AG04449 (cell line): ENCODE data around the gene CHP2.

Experiments
- CTCF ChIA-PET: fragments of 350-600 bp; formaldehyde crosslinking; extraction: SDS; loops from one replicate; lab custom pipeline; 2021; ENCODE audit warnings: antibody characterized with exemption; lab: Yijun Ruan, JAX
- POLR2A ChIA-PET: fragments of 400-600, 350-600 bp; formaldehyde crosslinking; extraction: SDS; loops from one replicate; lab custom pipeline; 2020; ENCODE audit warnings: antibody characterized with exemption, inconsistent platforms; lab: Yijun Ruan, JAX
- DNase-seq: peaks from one replicate; pipeline ENCODE4 v3.0.0-alpha.2; 2010; ENCODE audit warnings: low read depth, low spot score
- H3K4me3 ChIP-seq: 2 replicates; pipeline ENCODE4 v1.5.1; 2011; ENCODE audit warnings: low read depth, mild to moderate bottlenecking, control low read depth, low read length
- TF ChIP-seq, protein P1 (sequence below): IDR thresholded peaks from one replicate; pipeline ENCODE4 v1.5.1; 2011; ENCODE audit warnings: mild to moderate bottlenecking, moderate library complexity, low read length, control low read depth, inconsistent platforms; ENCODE audit not compliant: insufficient read depth; ENCODE audit errors: missing control alignments

Gene CHP2

DNA sequence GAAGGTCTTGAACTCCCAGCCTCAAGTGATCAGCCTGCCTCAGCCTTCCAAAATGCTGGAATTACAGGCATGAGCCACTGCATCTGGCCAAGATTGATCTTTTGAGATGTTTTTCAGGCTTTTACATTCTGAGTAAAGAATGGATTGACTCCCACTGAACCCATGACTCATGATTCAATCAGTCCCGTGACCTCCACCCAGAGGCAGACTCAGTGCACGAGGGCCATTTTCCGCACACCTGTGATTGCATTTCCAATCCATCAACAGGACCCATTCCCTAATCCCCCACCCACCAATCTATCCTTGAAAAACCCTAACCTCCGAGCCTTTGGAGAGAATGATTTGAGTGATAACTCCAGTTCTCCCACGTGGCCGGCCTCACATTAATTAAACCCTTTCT is 40.6 kb downstream of the CHP2 start:
- ChIA-PET POLR2A (no interaction called here), CTCF (no interaction called here)
- H3K4me3 ChIP-seq: no peak overlapping the region
- TF ChIP-seq, protein P1, sequence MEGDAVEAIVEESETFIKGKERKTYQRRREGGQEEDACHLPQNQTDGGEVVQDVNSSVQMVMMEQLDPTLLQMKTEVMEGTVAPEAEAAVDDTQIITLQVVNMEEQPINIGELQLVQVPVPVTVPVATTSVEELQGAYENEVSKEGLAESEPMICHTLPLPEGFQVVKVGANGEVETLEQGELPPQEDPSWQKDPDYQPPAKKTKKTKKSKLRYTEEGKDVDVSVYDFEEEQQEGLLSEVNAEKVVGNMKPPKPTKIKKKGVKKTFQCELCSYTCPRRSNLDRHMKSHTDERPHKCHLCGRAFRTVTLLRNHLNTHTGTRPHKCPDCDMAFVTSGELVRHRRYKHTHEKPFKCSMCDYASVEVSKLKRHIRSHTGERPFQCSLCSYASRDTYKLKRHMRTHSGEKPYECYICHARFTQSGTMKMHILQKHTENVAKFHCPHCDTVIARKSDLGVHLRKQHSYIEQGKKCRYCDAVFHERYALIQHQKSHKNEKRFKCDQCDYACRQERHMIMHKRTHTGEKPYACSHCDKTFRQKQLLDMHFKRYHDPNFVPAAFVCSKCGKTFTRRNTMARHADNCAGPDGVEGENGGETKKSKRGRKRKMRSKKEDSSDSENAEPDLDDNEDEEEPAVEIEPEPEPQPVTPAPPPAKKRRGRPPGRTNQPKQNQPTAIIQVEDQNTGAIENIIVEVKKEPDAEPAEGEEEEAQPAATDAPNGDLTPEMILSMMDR: no peak
- DNase-seq: no peak

DNA sequence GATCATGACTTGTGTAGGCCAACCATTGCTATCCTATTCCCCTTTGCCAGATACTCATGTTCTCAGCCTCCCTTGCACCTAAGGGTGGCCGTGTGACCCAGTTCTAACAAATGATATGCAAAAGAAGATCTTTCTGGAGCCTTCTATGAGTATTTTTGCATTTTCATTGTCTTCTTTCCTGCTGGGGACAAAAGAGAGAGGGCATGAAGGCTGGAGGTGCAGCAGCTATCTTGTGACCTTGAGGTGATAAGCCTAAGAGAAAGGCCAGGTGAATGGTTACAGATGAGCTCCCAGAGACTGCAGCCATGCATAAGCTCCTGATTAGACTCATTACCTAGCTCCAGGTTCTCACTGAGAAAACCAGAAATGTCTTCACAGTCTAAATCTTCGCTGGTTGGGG is 42.1 kb downstream of the CHP2 start:
- POLR2A ChIA-PET: no interaction called here

DNA sequence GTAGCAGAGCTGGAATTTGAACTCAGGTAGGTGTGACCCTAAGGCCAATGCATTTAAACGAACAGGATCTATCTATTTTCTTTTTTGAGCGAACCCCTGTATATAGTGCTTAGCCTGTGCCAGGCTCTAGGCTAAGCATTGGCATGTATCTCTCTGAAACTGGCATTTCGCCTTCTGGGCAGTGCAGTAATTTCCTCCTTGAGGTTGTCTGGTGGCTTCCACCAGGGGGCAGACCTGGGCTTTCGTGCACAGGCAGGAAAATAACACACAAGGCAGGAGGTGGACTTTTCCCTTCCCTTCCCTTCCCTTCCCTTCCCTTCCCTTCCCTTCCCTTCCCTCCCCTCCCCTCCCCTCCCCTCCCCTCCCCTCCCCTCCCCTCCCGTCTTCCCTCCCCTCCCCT is 46.6 kb downstream of the CHP2 start:
- POLR2A ChIA-PET: no interaction called here
- no peak for DNase-seq
- CTCF ChIA-PET: interaction anchor here (0.6 to 5.1 kb wide), 13 partner anchors 8 to 709 kb away, joined by 3 to 39 read pairs (median 4); no protein-coding TSS in a partner anchor

More for the DNA sequence above, 42.1 kb downstream of the CHP2 start:
- CTCF ChIA-PET: interaction anchor here (1.0 to 2.4 kb wide), 4 partner anchors 11 to 708 kb away, joined by 3 to 12 read pairs (median 6); no protein-coding TSS in a partner anchor
- TF ChIP-seq, protein P1: no peak
- no peak for DNase-seq
- no peak overlapping the region for H3K4me3 ChIP-seq

DNA sequence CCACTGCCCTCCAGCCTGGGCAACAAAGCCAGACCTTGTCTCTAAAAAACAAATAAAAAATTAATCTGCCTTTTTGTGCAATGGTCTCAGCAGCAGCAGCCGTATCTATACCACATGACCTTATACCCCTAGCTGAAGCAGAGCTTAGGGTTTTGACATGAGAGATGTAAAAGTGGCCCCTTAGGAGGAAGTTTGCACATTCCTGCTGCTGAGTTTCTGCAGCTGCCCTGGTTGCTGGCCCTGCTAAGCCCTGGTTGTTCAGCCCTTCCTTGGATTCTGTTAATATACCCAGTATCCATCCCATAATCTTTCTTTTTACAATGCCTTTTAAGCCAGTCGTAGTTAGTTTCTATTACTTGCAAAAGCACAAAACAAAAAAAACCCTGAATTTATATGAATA is 48.0 kb downstream of the CHP2 start:
- TF ChIP-seq, protein P1: no peak
- no peak overlapping the region for H3K4me3 ChIP-seq
- no peak for DNase-seq
- ChIA-PET POLR2A (no interaction called here), CTCF (interaction anchor here (0.7 to 5.1 kb wide), 7 partner anchors 50 to 701 kb away, joined by 3 to 39 read pairs (median 5); no protein-coding TSS in a partner anchor)

More for the DNA sequence above, 46.6 kb downstream of the CHP2 start:
- H3K4me3 ChIP-seq: no peak overlapping the region
- TF ChIP-seq, protein P1: peak; percentile 83

DNA sequence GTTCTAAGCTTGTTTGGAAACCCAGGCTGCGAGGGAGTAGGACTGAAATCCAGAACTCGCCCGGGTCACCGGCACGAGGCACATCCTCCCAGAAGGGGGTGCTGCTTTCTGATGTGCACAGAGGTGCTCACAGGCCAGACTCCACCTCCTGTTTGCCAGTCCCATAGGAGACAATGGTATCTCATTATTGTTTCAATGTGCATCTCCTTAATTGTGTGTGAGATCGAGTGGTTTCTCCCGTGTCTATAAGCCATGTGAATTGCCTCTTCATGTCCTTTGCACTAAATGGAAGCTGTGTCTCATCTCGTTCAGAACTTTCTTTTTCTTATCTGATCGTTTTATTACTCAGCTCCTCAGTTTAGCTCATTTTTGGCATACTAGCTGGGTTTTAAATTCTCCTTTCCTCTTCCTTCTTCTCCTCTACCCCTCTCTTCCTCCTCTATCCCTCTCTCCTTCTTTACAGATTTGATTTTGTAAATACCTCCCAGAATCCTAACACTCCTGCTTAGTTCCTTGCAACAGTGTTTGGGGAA is 48.8 kb downstream of the CHP2 start:
- TF ChIP-seq, protein P1: peak; percentile 33
- DNase-seq: no peak
- CTCF ChIA-PET: interaction anchor here (0.7 to 5.1 kb wide), 7 partner anchors 51 to 700 kb away, joined by 3 to 39 read pairs (median 3); no protein-coding TSS in a partner anchor
- POLR2A ChIA-PET: interaction anchor here (0.7 kb wide), 1 partner anchor 104 kb away, joined by 3 read pairs; no protein-coding TSS in a partner anchor
- no peak overlapping the region for H3K4me3 ChIP-seq

DNA sequence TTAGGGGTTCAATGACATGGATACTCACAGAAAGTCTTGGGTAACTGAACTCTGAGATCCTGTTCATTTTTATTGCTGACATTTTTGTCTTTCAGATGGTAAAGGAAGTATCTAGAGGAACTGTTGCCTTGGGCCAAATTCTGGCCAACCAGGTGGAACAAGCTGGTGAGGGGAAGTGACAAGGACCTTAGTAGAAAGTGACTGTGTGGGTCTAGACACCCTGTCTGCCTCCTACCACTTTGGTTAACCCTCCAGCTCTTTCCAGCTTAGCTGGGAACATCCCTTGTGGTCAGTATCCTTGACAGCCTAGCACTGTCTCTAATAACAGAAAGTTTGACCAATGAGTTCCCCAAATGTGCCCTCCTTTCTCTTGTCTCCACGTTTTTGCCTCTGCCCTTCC is 52.2 kb downstream of the CHP2 start:
- DNase-seq: no peak
- H3K4me3 ChIP-seq: no peak overlapping the region
- ChIA-PET CTCF (interaction anchor here (0.7 to 1.2 kb wide), 2 partner anchors 203 to 683 kb away, joined by 3 read pairs; no protein-coding TSS in a partner anchor), POLR2A (no interaction called here)
- TF ChIP-seq, protein P1: no peak
